GM18519 (cell line): Measurements from ENCODE around the gene ANKMY1.

Experiments used
- ATAC-seq: cut with Tn5 transposase; IDR thresholded peaks from one replicate; pipeline ENCODE4 v1.9.1; 2021; ENCODE audit warnings: mild to moderate bottlenecking, moderate library complexity; ENCODE audit not compliant: unreplicated experiment, low FRiP score

Gene ANKMY1

DNA sequence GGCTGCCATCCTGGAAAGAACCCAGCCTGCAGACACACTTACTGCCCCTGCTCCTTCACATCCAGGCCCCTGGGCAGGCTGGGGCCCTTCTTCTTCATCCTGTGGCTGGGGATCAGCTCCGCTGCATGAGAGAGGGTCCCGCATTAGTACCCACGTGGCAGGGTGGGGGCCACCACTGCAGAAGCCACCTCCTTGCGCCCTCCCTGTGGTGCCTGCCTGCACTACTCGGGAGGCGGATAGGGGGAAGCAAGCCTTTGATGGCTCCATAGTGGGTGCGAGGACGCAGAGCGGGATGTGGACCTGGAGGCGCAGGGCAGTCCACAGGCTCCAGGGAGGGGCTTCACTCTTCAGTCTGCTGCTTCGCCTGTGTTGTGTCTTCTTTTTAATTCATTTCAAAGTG, 75.6 kb downstream of the ANKMY1 start:
- ATAC-seq: no peak

DNA sequence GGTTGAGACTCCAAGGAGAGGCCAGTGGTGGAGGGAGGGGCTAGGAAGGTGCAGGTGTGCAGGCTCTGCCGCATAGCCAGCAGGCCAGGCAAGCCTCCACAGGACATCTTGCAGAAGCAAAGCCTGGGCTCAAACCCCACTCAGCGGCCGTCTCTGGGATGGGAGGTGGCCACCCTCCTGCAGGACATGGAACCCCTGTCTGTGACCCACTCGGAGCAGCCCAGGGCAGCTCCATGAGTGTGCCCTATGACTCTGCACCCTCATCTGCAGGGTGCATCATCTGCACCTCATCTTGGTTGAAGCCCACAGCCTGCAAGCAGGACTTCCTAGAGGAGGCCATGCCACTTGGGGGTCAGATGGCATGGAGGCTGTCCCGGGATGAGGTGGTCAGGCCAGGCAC, 76.1 kb downstream of the ANKMY1 start:
- no peak for ATAC-seq

DNA sequence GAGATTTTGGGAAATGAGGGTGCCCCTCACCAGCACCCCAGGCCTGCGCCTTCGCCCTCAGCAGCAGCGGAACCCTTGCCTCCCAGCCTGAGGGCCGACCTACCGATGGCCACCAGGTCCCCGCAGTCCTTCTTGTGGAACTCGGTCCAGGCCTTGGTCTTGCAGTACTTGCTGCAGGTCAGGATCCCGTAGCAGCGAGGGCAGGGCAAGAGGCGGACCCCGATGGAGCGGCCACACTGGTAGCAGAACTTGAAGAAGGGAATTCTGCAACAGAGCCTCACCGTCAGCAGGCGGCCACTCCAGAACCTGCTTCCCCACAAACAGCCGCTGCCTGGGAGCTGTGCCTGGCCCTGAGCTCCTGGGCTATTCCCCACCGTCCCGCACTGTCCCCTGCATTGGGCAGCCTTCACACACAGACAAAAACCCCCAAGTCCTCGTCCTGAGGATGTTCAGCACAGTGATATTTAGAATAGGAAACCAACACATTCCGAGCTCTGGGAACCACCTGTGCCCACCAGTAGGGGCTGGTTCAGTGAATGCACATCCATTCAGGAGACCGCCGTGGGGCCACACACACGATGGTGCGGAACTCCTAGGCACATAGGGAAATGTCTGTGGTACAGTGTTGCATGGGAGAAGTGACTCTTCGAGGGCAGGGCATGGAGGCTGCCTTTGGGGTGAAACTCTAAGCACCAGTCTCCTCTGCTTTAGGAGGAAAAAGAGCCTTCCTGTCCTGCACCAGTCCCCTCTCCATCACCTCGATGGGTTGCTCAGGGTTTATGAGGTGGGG, 76.8 kb downstream of the ANKMY1 start:
- no peak for ATAC-seq

DNA sequence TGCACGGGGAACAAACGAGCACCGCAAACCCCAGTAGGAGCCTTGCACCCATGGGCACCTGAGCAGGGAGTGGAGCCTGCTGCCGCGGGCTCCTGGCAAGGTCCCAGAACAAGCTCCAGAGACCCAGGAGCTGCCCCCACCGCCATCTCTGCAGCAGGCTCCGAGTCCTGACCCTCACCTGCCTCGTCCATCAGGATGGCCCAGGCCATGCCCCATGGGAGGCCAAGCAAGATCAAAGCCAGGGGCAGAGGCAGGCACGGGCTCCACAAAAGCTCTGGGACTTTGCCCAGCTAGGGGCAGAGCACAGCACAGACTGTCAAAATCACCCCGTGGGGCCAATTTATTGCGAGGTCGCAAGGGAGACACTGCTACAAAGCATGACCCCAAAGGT, 78.7 kb downstream of the ANKMY1 start:
- ATAC-seq: no peak

DNA sequence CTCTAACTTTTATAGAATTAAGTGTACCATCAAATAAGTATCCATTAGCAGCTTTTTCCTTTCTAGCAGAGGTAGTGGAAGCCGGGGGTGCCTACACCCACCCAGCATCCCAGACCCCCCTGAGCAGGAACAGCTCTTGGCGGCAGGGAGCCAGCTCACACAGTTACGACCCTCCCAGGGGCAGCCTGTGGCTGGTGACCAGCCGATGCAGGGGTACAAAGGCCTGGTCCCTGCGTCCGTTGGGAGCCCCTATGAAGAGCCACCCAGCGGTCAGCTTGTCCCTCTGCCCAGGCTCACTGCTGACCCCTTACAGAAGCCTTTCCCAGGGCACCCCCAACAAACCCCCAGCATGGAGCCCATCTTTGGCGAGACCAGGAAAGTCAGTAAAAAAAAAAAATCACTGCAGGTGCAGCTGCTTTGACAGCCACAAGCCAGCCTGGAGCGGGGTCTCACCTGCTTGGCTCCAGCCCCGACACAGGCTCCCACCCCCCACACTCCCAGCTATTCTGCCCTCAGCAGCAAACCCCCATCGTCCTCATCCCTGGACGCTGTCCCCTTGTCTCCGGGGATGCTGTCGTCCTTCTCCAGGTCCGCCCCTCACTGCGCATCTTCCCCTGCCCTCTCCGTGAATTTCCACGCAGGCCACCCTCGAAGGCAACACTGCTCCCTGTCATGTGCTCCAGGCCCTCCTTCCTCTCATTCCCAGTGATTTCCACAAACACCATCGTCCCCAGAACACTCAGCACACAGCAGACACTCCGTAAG, 79.3 kb downstream of the ANKMY1 start:
- ATAC-seq: no peak

DNA sequence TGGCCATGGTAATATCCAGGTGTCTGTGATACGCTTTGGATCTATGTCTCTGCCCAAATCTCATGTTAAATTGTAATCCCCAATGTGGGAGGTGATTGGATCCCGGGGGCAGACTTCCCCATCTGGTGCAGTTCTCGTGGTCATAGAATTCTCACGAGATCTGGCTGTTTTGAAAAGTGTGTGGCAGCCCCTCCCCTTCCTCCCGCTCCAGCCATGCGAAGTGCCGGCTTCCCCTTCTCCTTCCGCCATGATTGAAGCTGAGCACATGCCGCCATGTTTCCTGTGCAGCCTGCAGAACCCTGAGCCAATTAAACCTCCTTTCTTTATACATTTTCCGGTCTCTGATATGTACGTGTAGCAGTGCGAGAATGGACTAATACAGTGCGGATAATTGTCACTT, 79.9 kb downstream of the ANKMY1 start:
- no peak for ATAC-seq

DNA sequence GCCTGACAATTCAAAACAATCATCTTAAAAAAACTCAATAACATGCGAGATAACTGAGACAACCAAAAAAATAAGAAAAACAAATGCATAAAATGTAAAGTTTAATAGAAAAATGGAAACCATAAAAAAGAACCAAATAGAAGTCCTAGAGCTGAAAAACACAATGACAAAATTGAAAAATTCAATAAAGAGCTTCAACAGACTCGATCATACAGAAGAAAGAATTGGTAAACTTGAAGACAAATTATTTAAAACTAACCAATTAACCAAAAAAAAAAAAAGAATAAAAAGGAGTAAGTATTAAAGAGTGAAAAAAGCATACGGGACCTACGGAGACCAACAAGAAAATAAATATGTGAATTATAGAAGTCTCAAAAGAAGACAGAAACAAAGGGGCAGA, 84.6 kb downstream of the ANKMY1 start:
- no peak for ATAC-seq

DNA sequence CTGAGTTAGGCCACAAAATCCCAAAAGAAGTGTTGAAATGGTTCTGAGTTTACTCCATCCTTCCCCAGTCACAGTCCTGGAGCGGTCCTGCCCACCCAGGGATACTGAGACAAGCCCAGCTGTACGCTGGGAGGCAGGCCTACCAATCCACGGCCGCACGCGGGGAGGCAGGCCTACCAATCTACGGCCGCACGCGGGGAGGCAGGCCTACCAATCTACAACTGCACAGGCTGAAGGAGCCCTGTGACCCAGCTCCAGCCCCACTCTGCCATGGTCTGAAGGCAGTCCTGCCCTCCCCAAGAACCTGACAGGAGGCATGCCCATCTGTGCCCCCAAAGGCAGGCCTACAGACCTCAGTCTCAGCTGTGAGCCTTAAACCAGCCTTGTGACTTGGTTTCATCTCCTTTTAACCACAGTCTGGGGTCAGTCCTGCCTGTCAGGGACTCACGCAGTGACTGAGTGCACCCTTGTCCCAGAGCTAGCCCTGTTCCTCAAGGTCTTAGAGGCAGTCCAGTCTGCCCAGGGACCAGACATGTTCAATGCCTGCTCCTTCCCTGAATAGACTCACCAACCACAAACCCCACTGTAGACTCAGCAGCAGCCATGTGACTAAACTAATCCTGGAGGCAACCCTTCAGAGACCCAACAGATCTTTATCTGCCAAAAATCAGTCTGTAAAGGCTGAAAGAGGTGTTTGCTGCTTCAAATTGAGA, 85.6 kb downstream of the ANKMY1 start:
- no peak for ATAC-seq

DNA sequence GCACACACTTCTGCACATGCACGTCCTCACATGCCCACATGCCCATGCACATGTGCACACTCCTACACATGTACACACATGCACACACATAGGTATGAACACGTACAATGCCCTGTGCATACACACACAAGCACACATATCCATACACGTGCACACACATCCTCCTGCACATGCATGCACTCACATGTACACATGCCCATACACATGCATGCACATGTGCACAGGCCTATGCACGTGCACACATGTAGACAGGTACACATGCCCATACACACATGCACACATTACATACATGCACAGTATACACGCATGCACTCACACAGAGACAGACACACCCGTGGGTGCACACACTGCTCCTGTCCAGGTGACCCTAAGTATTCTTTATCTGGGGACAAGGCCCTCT, 88.0 kb downstream of the ANKMY1 start:
- ATAC-seq: no peak

DNA sequence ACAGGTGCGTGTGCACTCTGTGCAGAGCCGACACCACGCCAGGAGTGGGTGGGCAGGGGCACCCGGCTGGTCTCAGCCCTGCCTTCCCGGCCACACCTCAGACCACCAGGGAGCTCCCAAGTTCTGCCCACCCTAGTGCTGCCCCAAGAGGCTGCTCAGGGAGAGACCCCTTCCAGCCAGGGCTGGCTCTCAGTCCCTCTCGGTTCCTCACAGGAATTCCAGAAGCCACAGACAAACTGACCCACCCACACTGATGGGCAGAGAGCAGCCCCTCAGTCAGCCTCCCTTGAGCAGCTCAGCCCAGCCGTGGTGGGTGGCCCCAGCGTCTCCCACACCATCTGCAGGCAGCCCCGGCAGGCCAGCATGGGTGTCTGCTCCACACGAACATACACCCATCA, 88.5 kb downstream of the ANKMY1 start:
- ATAC-seq: no peak

DNA sequence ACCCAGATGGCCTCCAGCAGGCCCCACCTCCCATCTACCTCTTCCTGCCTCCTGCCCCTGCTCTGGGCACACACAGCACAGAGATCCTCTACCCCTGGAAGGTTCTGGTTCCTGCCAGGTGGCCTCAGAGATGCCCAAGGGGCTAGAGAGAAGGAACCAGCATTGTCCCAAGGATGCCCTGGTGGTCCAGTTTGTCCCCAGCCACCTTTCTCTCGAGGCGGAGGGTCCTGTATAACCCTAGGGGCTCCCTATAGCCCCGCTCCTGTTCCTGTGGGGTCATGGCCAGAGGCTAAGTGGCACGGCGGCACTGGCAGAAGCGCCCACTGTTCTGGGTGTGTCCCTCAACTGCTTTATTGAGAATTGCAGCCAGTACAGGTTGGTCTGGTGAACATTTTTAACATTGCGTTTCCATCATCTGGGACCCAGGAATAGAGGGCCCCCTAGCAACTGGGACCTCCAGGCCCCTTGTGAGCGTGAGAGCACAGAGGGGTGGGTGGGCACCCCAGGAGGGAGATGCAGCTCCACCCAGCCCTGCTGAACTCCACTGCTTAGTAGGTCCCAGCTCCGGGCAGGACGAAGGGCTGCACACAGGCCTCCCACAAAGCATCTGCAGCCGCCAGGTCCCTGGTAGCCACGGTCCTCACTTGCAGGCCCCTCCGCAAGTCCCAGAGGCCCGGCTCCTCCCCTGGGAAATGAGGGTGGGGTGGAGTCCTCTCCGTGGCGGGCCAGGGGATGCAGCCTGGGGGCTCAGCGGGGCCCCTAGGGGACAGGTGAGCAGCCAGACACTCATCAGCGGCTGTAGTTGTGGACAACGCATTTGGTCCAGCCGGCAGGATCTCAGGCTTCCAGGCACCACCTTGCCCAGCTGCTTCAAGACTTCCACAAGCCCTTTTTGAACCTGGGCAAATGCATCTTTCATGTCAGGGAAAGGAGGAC, 89.2 kb downstream of the ANKMY1 start:
- no peak for ATAC-seq

DNA sequence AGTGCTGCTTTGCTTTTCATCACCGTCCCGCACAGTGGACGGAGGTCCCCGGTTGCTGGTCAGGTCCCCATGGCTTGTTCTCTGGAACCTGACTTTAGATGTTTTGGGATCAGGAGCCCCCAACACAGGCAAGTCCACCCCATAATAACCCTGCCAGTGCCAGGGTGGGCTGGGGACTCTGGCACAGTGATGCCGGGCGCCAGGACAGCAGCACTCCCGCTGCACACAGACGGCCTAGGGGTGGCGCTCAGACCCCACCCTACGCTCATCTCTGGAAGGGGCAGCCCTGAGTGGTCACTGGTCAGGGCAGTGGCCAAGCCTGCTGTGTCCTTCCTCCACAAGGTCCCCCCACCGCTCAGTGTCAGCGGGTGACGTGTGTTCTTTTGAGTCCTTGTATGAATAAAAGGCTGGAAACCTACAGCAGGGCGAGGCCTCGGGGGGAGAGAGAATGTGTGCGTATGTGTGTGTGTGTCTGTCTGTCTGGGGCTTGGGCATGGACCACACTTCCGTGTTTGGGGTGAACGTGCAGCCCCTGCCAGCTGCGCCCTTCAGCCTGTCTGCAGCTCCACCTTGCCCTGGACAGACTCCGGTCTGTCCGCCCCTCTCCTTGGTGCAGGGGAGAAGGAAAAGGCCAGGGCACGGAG, 90.0 kb downstream of the ANKMY1 start:
- ATAC-seq: no peak

DNA sequence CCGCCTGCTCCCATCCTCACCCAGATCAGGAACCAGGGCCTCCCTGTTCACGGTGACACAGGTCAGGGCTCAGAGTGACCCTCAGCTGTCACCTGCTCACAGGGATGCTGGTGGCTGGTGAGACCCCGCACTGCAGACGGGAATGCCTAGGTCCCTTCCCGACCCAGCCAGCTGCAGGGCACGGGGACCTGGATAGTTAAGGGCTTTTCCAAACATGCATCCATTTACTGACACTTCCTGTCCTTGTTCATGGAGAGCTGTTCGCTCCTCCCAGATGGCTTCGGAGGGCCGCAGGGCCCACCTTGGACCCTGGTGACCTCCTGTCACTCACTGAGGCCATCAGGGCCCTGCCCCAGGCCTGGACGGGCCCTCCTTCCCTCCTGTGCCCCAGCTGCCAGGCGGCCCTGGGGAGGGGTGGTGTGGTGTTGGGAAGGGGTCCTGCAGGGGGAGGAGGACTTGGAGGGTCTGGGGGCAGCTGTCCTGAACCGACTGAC, 90.6 kb downstream of the ANKMY1 start:
- ATAC-seq: no peak

DNA sequence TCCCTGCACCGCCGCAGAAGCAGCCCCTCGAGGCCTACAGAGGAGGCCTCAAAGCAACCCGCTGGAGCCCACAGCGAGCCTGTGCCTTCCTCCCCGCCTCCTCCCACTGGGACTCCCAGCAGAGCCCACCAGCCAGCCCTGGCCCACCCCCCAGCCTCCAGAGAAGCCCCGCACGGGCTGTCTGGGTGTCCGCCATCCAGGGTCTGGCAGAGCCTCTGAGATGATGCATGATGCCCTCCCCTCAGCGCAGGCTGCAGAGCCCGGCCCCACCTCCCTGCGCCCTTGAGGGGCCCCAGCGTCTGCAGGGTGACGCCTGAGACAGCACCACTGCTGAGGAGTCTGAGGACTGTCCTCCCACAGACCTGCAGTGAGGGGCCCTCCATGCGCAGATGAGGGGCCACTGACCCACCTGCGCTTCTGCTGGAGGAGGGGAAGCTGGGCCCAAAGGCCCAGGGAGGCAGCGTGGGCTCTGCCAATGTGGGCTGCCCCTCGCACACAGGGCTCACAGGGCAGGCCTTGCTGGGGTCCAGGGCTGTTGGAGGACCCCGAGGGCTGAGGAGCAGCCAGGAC, 91.1 kb downstream of the ANKMY1 start:
- no peak for ATAC-seq

DNA sequence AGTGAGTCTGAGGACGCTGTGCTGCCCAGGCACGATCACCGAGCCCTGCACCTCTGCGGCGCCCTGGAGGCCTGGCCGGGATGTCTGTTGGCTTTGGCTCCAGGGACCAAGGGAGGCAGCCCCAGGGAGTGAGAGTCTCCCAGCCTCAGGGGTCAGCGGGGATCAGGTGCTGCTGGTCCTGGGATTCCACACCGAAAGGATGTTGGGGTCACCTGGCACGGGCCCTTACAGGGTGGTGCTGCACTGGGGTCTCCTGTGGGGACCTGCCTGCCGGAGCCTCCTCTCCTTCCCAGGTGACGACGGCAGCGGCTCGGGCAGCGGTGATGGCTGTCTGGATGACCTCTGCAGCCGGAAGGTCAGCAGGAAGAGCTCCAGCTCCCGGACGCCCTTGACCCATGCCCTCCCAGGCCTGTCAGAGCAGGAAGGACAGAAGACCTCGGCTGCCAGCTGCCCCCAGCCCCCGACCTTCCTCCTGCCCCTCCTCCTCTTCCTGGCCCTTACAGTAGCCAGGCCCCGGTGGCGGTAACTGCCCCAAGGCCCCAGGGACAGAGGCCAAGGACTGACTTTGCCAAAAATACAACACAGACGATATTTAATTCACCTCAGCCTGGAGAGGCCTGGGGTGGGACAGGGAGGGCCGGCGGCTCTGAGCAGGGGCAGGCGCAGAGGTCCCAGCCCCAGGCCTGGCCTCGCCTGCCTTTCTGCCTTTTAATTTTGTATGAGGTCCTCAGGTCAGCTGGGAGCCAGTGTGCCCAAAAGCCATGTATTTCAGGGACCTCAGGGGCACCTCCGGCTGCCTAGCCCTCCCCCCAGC, 91.8 kb downstream of the ANKMY1 start:
- no peak for ATAC-seq

DNA sequence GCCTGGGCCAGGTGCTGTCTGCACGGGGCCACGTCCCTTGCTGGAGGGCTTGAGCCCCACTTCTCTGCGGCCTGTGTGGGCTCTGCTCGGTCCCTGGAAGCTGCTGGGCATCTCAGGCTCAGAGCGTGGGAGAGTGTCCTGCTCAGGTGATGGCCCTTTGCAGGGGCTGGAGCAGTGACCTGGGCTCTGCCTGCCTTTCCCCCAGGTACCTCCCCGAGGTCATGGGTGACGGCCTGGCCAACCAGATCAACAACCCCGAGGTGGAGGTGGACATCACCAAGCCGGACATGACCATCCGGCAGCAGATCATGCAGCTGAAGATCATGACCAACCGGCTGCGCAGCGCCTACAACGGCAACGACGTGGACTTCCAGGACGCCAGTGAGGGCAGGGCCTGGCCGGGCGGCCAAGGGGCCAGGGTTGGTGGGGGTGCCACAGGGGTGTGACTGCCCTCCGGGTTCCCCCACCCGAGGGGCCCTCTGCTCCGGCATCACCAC, 92.5 kb downstream of the ANKMY1 start:
- ATAC-seq: no peak

DNA sequence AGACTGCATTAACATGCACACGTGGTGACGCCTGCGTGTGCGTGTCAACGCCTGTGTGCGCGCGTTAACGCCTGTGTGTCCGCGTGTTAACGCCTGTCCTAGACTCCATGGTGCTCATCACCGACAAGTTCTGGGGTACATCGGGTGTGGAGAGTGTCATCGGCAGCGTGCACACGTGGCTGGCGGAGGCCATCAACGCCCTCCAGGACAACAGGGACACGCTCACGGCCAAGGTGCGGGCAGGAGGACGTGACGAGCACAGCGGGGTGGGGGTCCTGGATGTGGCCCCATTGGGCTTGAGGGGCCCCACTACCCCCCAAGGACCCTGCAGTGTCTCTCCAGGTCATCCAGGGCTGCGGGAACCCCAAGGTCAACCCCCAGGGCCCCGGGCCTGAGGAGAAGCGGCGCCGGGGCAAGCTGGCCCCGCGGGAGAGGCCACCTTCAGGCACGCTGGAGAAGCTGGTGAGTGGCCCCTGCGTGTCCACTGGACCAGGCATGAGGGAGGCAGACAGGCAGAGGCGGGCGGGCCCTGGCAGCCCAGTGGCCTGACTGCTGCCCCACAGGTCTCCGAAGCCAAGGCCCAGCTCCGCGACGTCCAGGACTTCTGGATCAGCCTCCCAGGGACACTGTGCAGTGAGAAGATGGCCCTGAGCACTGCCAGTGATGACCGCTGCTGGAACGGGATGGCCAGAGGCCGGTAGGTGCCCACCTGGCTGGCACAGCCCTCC, 93.1 kb downstream of the ANKMY1 start:
- no peak for ATAC-seq
